Mesendoderm (in vitro differentiated cells): Measurements from ENCODE around the gene GOLGA1.

Experiments
- DNase-seq: peaks from one replicate; pipeline ENCODE4 v3.0.0; 2013
- H2AK5ac ChIP-seq: 2 replicates; pipeline ENCODE4 v1.6.1; 2013; ENCODE audit warnings: low read length, inconsistent platforms
- H2BK120ac ChIP-seq: 2 replicates; pipeline ENCODE4 v1.6.1; 2013; ENCODE audit warnings: low read depth, mild to moderate bottlenecking, low read length, moderate library complexity, mixed read lengths
- H2BK15ac ChIP-seq: replicated peaks from 2 replicates; pipeline ENCODE4 v1.6.1; 2013; ENCODE audit warnings: low read depth, mild to moderate bottlenecking, moderate library complexity
- H2BK5ac ChIP-seq: 2 replicates; pipeline ENCODE4 v1.6.1; 2013; ENCODE audit warnings: low read length, inconsistent platforms
- H3K18ac ChIP-seq: 2 replicates; pipeline ENCODE4 v1.6.1; 2013; ENCODE audit warnings: mild to moderate bottlenecking, low read length, mixed read lengths
- H3K23ac ChIP-seq: one replicate; pipeline ENCODE4 v1.6.1; 2013; ENCODE audit warnings: low read length
- H3K27ac ChIP-seq: 2 replicates; pipeline ENCODE4 v1.5.1; 2013; ENCODE audit warnings: low read depth, mild to moderate bottlenecking, inconsistent platforms, low read length, moderate library complexity
- H3K27me3 ChIP-seq: 2 replicates; pipeline ENCODE4 v1.6.1; 2013; ENCODE audit warnings: low read length, control low read depth, mild to moderate bottlenecking, inconsistent platforms; ENCODE audit not compliant: insufficient read depth, poor library complexity
- H3K36me3 ChIP-seq: 2 replicates; pipeline ENCODE4 v1.6.1; 2013; ENCODE audit warnings: low read length, inconsistent platforms; ENCODE audit not compliant: control insufficient read depth, insufficient read depth
- H3K4ac ChIP-seq: one replicate; pipeline ENCODE4 v1.6.1; 2013; ENCODE audit warnings: low read depth, mild to moderate bottlenecking, low read length, moderate library complexity
- H3K4me1 ChIP-seq: 2 replicates; pipeline ENCODE4 v1.6.1; 2013; ENCODE audit warnings: low read depth, low read length, inconsistent platforms; ENCODE audit not compliant: control insufficient read depth
- H3K4me2 ChIP-seq: 2 replicates; pipeline ENCODE4 v1.6.1; 2013; ENCODE audit warnings: low read length
- H3K4me3 ChIP-seq: 2 replicates; pipeline ENCODE4 v1.5.1; 2013; ENCODE audit warnings: mild to moderate bottlenecking, low read length
- H3K56ac ChIP-seq: one replicate; pipeline ENCODE4 v1.6.1; 2013; ENCODE audit warnings: low read length
- H3K79me1 ChIP-seq: 2 replicates; pipeline ENCODE4 v1.6.1; 2013; ENCODE audit warnings: low read length, inconsistent platforms
- H3K79me2 ChIP-seq: 2 replicates; pipeline ENCODE4 v1.6.1; 2013; ENCODE audit warnings: mild to moderate bottlenecking, low read length; ENCODE audit not compliant: control insufficient read depth, insufficient read depth
- H3K9ac ChIP-seq: 2 replicates; pipeline ENCODE4 v1.6.1; 2013; ENCODE audit warnings: low read length, inconsistent platforms
- H4K5ac ChIP-seq: one replicate; pipeline ENCODE4 v1.6.1; 2013; ENCODE audit warnings: low read length
- H4K8ac ChIP-seq: one replicate; pipeline ENCODE4 v1.6.1; 2013; ENCODE audit warnings: low read depth, mild to moderate bottlenecking, control low read depth, low read length, moderate library complexity
- WGBS: extraction: QIAGEN DNeasy Blood & Tissue Kit; methylation state at CpG from one replicate; pipeline ENCODE4 v1.1.7; 2013; ENCODE audit warnings: low lambda C conversion rate, missing lambda C conversion rate; ENCODE audit not compliant: insufficient coverage; ENCODE audit errors: extremely low coverage; 5-methylcytosine and 5-hydroxymethylcytosine counted together

The GOLGA1 gene

GRCh38 chr9:124868511-124869465 is 72.1 kb downstream of the GOLGA1 start:
- no peaks in the 10 kb centered on the region for H3K27me3 ChIP-seq
- no peak overlapping the region for H2BK120ac ChIP-seq
- peak overlapping the region; percentile 98 for H3K9ac ChIP-seq
- H3K79me2 ChIP-seq, result peaks cover 54% of the 10 kb centered on the region
- peaks cover 5% of the 10 kb centered on the region for H3K36me3 ChIP-seq
- no peak overlapping the region for H2AK5ac ChIP-seq
- H3K79me1 ChIP-seq, result peaks cover 15% of the 10 kb centered on the region
- peak; percentile 90 for DNase-seq
- H3K56ac ChIP-seq, result peak overlapping the region; percentile 99
- H3K4ac ChIP-seq, result peak overlapping the region; percentile 5
- H3K18ac ChIP-seq, result peak overlapping the region; percentile 70
- no peak overlapping the region for H4K8ac ChIP-seq
- H2BK15ac ChIP-seq, result no peak overlapping the region
- H3K27ac ChIP-seq, result peak overlapping the region; percentile 90
- peak overlapping the region; percentile 92 for H3K23ac ChIP-seq
- H3K4me3 ChIP-seq, result peak overlapping the region; percentile 93
- H3K4me2 ChIP-seq, result peak overlapping the region; percentile 98
- no peak overlapping the region for H2BK5ac ChIP-seq
- no CpG with 5 or more reads among the region's 101 CpGs for WGBS
- H3K4me1 ChIP-seq, result peaks cover 6% of the 10 kb centered on the region
- no peak overlapping the region for H4K5ac ChIP-seq

GRCh38 chr9:124863371-124863871 is 77.5 kb downstream of the GOLGA1 start:
- Histone ChIP-seq H3K18ac (no peak overlapping the region), H3K79me2 (peaks cover 39% of the 10 kb centered on the region), H3K27me3 (no peaks in the 10 kb centered on the region), H3K56ac (peak overlapping the region; percentile 17), H3K23ac (no peak overlapping the region), H3K4me2 (no peak overlapping the region), H3K9ac (no peak overlapping the region), H3K27ac (no peak overlapping the region), H3K4me1 (peaks cover 7% of the 10 kb centered on the region), H2BK15ac (no peak overlapping the region), H2AK5ac (no peak overlapping the region), H3K36me3 (peaks cover 22% of the 10 kb centered on the region), H2BK5ac (no peak overlapping the region), H4K8ac (no peak overlapping the region), H3K4me3 (no peak overlapping the region), H3K79me1 (peaks cover 15% of the 10 kb centered on the region), H2BK120ac (no peak overlapping the region), H3K4ac (no peak overlapping the region), H4K5ac (no peak overlapping the region)
- WGBS, result no CpG with 5 or more reads among the region's 7 CpGs
- DNase-seq, result no peak

GRCh38 chr9:124861342-124862229 is 79.3 kb downstream of the GOLGA1 start, which contains the start of the genes ARPC5L and RPL35:
Gene ARPC5L (plus strand): TSS chr9:124862130. CDS start chr9:124869291, 7,161 bp downstream.
Gene RPL35 (minus strand): TSS chr9:124861957. CDS start chr9:124861912, 45 bp downstream.
- peak within 1 kb of the TSS; percentile 98 for H3K9ac ChIP-seq
- peaks cover 4% of the 10 kb centered on the region for H3K4me1 ChIP-seq
- peaks cover 34% of the 10 kb centered on the region for H3K79me2 ChIP-seq
- peak within 1 kb of the TSS; percentile 97 for H3K23ac ChIP-seq
- H3K36me3 ChIP-seq, result peaks cover 32% of the 10 kb centered on the region
- H3K79me1 ChIP-seq, result peaks cover 18% of the 10 kb centered on the region
- H3K4me3 ChIP-seq, result peak within 1 kb of the TSS; percentile 95
- peak within 1 kb of the TSS; percentile 8 for H2AK5ac ChIP-seq
- no peaks in the 10 kb centered on the region for H3K27me3 ChIP-seq
- H3K4me2 ChIP-seq, result peak within 1 kb of the TSS; percentile 99
- H2BK120ac ChIP-seq, result peak within 1 kb of the TSS; percentile 55
- H3K4ac ChIP-seq, result peak within 1 kb of the TSS; percentile 93
- no CpG with 5 or more reads among the region's 92 CpGs for WGBS
- peak; percentile 96 for DNase-seq
- no peak within 1 kb of the TSS for H4K8ac ChIP-seq
- peak within 1 kb of the TSS; percentile 69 for H3K18ac ChIP-seq
- H3K56ac ChIP-seq, result peak within 1 kb of the TSS; percentile 99
- H2BK5ac ChIP-seq, result peak within 1 kb of the TSS; percentile 99
- peak within 1 kb of the TSS; percentile 88 for H3K27ac ChIP-seq
- H2BK15ac ChIP-seq, result no peak within 1 kb of the TSS
- H4K5ac ChIP-seq, result no peak within 1 kb of the TSS

GRCh38 chr9:124860582-124861341 is 80.1 kb downstream of the GOLGA1 start:
- peaks cover 4% of the 10 kb centered on the region for H3K4me1 ChIP-seq
- H2BK15ac ChIP-seq, result no peak overlapping the region
- no peak overlapping the region for H3K27ac ChIP-seq
- H3K36me3 ChIP-seq, result peaks cover 32% of the 10 kb centered on the region
- H3K4me3 ChIP-seq, result peak overlapping the region; percentile 95
- no peaks in the 10 kb centered on the region for H3K27me3 ChIP-seq
- H4K8ac ChIP-seq, result no peak overlapping the region
- peaks cover 18% of the 10 kb centered on the region for H3K79me1 ChIP-seq
- H3K4me2 ChIP-seq, result peak overlapping the region; percentile 99
- H3K9ac ChIP-seq, result peak overlapping the region; percentile 98
- H3K23ac ChIP-seq, result peak overlapping the region; percentile 32
- no peak for DNase-seq
- H3K18ac ChIP-seq, result no peak overlapping the region
- peaks cover 34% of the 10 kb centered on the region for H3K79me2 ChIP-seq
- peak overlapping the region; percentile 93 for H3K4ac ChIP-seq
- peak overlapping the region; percentile 8 for H2AK5ac ChIP-seq
- H2BK120ac ChIP-seq, result no peak overlapping the region
- WGBS, result no CpG with 5 or more reads among the region's 12 CpGs
- peak overlapping the region; percentile 11 for H2BK5ac ChIP-seq
- no peak overlapping the region for H4K5ac ChIP-seq
- H3K56ac ChIP-seq, result peak overlapping the region; percentile 98
